ENCODE data around the gene MAP2K3. TPM values are rescaled to one million over a fixed set of nuclear protein-coding genes. Genes with fewer than 3 reads are reported as not detected.

The MAP2K3 gene
- total and polyA plus RNA-seq, 2 of the 4 experiments (the other 2 are of a cell fraction): 23.5 to 82.2 TPM

DNA sequence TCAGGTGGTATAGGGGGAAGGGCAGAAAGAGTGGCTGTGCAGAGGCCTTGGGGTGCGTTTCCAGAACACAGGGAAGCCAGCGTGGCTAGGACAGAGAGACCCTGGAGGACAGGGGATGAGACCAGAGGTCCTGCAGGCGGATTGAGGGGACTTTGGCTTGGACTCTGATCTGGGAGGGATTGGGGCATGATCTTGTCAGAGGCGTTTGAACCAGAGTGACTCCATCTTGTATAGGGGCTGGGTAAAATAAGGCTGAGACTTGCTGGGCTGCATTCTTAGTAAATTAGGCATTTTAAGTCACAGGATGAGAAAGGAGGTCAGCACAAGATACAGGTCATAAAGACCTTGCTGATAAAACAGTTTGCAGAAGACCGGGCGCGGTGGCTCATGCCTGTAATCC, 25.9 kb upstream of the MAP2K3 start (continued):
- no peak for TF ChIP-seq MAZ (IDR thresholded peaks at IDR 0.05; ENCODE audit: borderline replicate concordance, low read depth, low read length)
- no peak for TF ChIP-seq NFE2L2 (IDR thresholded peaks at IDR 0.05; ENCODE audit: low read depth, low read length)
- TF ChIP-seq BHLHE40 (IDR thresholded peaks at IDR 0.05; ENCODE audit: low read depth, low read length): no peak

DNA sequence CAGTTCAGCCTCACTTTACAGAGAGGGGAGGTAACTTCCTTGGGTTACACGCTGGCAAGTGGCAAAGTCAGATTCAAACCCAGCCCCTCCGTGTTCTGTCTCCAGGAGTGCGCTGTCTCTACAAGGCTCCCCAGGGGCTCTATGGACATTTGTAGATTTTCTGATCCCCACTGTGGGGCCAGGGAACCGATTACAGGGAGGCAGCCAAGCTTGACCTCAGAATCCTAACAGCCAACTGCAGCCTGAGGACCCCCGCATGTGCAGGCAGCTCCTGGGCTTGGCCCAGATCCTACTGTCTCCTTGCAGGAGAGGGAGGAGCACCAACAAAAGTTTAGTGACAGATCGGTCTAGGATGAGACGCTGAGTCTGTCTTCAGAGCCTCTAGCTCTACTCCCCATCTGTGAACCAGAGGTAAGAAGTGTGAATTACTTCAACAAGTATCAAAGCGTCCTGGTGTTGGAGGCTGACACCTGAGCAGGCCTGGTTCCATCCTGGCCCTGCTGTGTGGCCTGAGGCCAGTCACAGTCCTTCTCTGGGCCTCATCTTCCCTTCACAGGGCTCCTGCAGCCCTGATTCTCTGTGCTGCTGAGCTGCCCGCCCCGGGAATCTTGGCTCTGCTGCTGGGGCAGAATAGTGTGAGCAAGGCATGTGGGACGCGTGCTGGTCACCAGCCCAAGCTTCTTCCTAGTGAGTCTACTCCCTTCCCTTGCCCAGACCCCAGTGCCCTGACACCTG, 22.1 kb upstream of the MAP2K3 start:
- POLR2A ChIA-PET (ENCODE audit: unreplicated experiment): no interaction called here
- H2AFZ ChIP-seq (replicated peaks; ENCODE audit: low read length, poor library complexity): peak overlapping the region; percentile 32
- H3K4ac ChIP-seq (ENCODE audit: low read depth, low read length): no peak overlapping the region; the same call in 1 of the 2 replicates
- H3K9me3 ChIP-seq (ENCODE audit: control insufficient read depth, insufficient read depth, low read length): no peaks in the 10 kb centered on the region
- BruUV-seq (replicated peaks): no TSS peak
- H3K4me3 ChIP-seq (ENCODE audit: insufficient read depth, low read depth, low read length): no peak overlapping the region
- H4K5ac ChIP-seq (ENCODE audit: low read depth, low read length): no peak overlapping the region
- no peak overlapping the region for H3K23ac ChIP-seq (ENCODE audit: low read depth, low read length)
- H2AK9ac ChIP-seq (replicated peaks; ENCODE audit: low read depth, low read length, poor library complexity): no peak overlapping the region
- no peak overlapping the region for H4K8ac ChIP-seq (ENCODE audit: low read depth in 2 of 2, low read length in 2 of 2)
- no peak overlapping the region for H3K27ac ChIP-seq (ENCODE audit: insufficient read depth, low read length)
- no peak overlapping the region for H3K9ac ChIP-seq (ENCODE audit: low read depth, low read length)
- WGBS, 2 experiments (ENCODE audit: extremely low coverage in 2 of 2, insufficient read length in 1 of 2): 71% methylated on average over 1 of the region's 12 CpGs; no CpG with 5 or more reads in 1 of the 2 experiments
- intact Hi-C loops (cut with micrococcal nuclease) (no loop called here), in situ Hi-C loops (cut with MboI; ENCODE audit: low sequenced_read_pairs) (no loop called here), dilution Hi-C loops (cut with HindIII; ENCODE audit: low sequenced_read_pairs, unreplicated experiment) (no loop called here)
- no peaks in the 10 kb centered on the region for H3K36me3 ChIP-seq (ENCODE audit: control insufficient read depth, insufficient read depth, low read length)
- H3K18ac ChIP-seq (ENCODE audit: low read depth, low read length): no peak overlapping the region
- no peak overlapping the region for H2BK20ac ChIP-seq (ENCODE audit: low read depth, low read length)
- DNase-seq: no peak
- H3K79me1 ChIP-seq (ENCODE audit: low read depth in 1 of 2, low read length in 2 of 2): no peaks in the 10 kb centered on the region
- peak overlapping the region; percentile 28; the same call in 1 of the 2 replicates for H2AK5ac ChIP-seq (ENCODE audit: low read depth, low read length)
- H3K4me2 ChIP-seq (ENCODE audit: low read depth, low read length): no peak overlapping the region
- peaks cover 6% of the 10 kb centered on the region; the same call in 1 of the 2 replicates for H3K4me1 ChIP-seq (ENCODE audit: control insufficient read depth, insufficient read depth, low read length)
- H3K56ac ChIP-seq (ENCODE audit: extremely low read depth, insufficient read depth, low read length): no peak overlapping the region
- H3K9me1 ChIP-seq (ENCODE audit: insufficient read depth, low read length): 0 out of 2 replicates have a peak, but pooled peaks cover 3% of the 10 kb centered on the region
- TF ChIP-seq CEBPB (IDR thresholded peaks at IDR 0.05; ENCODE audit: low read depth, low read length) (no peak), RAD21 (IDR thresholded peaks at IDR 0.05; ENCODE audit: low read length) (no peak), FOS (IDR thresholded peaks at IDR 0.05; ENCODE audit: low read depth, low read length) (no peak)
- H4K20me1 ChIP-seq (ENCODE audit: insufficient read depth, low read length): no peaks in the 10 kb centered on the region
- CTCF ChIA-PET: no interaction called here
- no peaks in the 10 kb centered on the region; the same call in 1 of the 2 replicates for H3K27me3 ChIP-seq (ENCODE audit: control insufficient read depth, insufficient read depth, low read length)
- ATAC-seq (ENCODE audit: low read depth): no peak
- H2BK120ac ChIP-seq (ENCODE audit: low read depth, low read length): no peak overlapping the region
- no peak overlapping the region for H2BK5ac ChIP-seq (ENCODE audit: low read depth, low read length, poor library complexity, severe bottlenecking)
- H3K14ac ChIP-seq (replicated peaks; ENCODE audit: low read depth, low read length): no peak overlapping the region
- no peak overlapping the region for H4K91ac ChIP-seq (ENCODE audit: insufficient read depth, low read depth, low read length)
- H2BK15ac ChIP-seq (ENCODE audit: low read depth, low read length): no peak overlapping the region; the same call in 2 of the 3 replicates
